H9 (cell line): Measurements from ENCODE around the gene CLDN10. TPM values are rescaled to one million over a fixed set of nuclear protein-coding genes. Genes with fewer than 3 reads are reported as not detected.

ENCODE experiments used
- DNase-seq: peaks from one replicate; pipeline ENCODE4 v3.0.0-alpha.2; 2017
- H2AFZ ChIP-seq: one replicate; pipeline ENCODE4 v1.6.1; 2013; ENCODE audit warnings: mild to moderate bottlenecking, low read length, control low read depth, moderate library complexity
- H2AK5ac ChIP-seq: 2 replicates; pipeline ENCODE4 v1.6.1; 2013; ENCODE audit warnings: low read length, control low read depth, mixed read lengths; ENCODE audit not compliant: insufficient read length
- H2BK120ac ChIP-seq: one replicate; pipeline ENCODE4 v1.6.1; 2013; ENCODE audit warnings: low read depth, mild to moderate bottlenecking, low read length, control low read depth, inconsistent platforms; ENCODE audit not compliant: poor library complexity, severe bottlenecking
- H2BK12ac ChIP-seq: 2 replicates; pipeline ENCODE4 v1.6.1; 2013; ENCODE audit warnings: low read length, control low read depth, mixed read lengths, low read depth; ENCODE audit not compliant: insufficient read length
- H2BK15ac ChIP-seq: 2 replicates; pipeline ENCODE4 v1.6.1; 2013; ENCODE audit warnings: low read depth, low read length, control low read depth
- H2BK20ac ChIP-seq: one replicate; pipeline ENCODE4 v1.6.1; 2013; ENCODE audit warnings: low read depth, mild to moderate bottlenecking, low read length, control low read depth, inconsistent platforms; ENCODE audit not compliant: poor library complexity, severe bottlenecking
- H2BK5ac ChIP-seq: 2 replicates; pipeline ENCODE4 v1.6.1; 2013; ENCODE audit warnings: low read length, control low read depth, mixed read lengths; ENCODE audit not compliant: insufficient read length
- H3K14ac ChIP-seq: 2 replicates; pipeline ENCODE4 v1.6.1; 2013; ENCODE audit warnings: low read length, control low read depth; ENCODE audit not compliant: insufficient read depth
- H3K18ac ChIP-seq: 2 replicates; pipeline ENCODE4 v1.6.1; 2013; ENCODE audit warnings: low read depth, mild to moderate bottlenecking, mixed read lengths, low read length, control low read depth; ENCODE audit not compliant: insufficient read length
- H3K23ac ChIP-seq: 2 replicates; pipeline ENCODE4 v1.6.1; 2013; ENCODE audit warnings: low read length, control low read depth, mixed read lengths, low read depth; ENCODE audit not compliant: insufficient read length
- H3K23me2 ChIP-seq: 2 replicates; pipeline ENCODE4 v1.6.1; 2013; ENCODE audit warnings: low read depth, mild to moderate bottlenecking, mixed read lengths, low read length, control low read depth; ENCODE audit not compliant: insufficient read length, poor library complexity, severe bottlenecking
- H3K27ac ChIP-seq: 2 replicates; pipeline ENCODE4 v1.5.1; 2013; ENCODE audit warnings: low read length, control low read depth, mixed read lengths, low read depth; ENCODE audit not compliant: insufficient read length
- H3K27me3 ChIP-seq: 2 replicates; pipeline ENCODE4 v1.6.1; 2013; ENCODE audit warnings: low read length, control low read depth, inconsistent platforms; ENCODE audit not compliant: insufficient read depth
- H3K4ac ChIP-seq: 2 replicates; pipeline ENCODE4 v1.6.1; 2013; ENCODE audit warnings: low read depth, mild to moderate bottlenecking, control low read depth, inconsistent platforms, low read length, moderate library complexity
- H3K4me1 ChIP-seq: 2 replicates; pipeline ENCODE4 v1.6.1; 2013; ENCODE audit warnings: low read length, control low read depth, inconsistent platforms; ENCODE audit not compliant: insufficient read depth
- H3K4me2 ChIP-seq: 2 replicates; pipeline ENCODE4 v1.6.1; 2013; ENCODE audit warnings: low read length, control low read depth, mixed read lengths; ENCODE audit not compliant: insufficient read length, insufficient read depth
- H3K56ac ChIP-seq: 2 replicates; pipeline ENCODE4 v1.6.1; 2013; ENCODE audit warnings: low read depth, mild to moderate bottlenecking, mixed read lengths, low read length, control low read depth; ENCODE audit not compliant: insufficient read length
- H3K79me1 ChIP-seq: 2 replicates; pipeline ENCODE4 v1.6.1; 2013; ENCODE audit warnings: low read depth, mild to moderate bottlenecking, moderate library complexity, low read length, control low read depth, inconsistent platforms; ENCODE audit not compliant: insufficient read depth, poor library complexity, severe bottlenecking
- H3K79me2 ChIP-seq: 2 replicates; pipeline ENCODE4 v1.6.1; 2013; ENCODE audit warnings: low read length, control low read depth, inconsistent platforms; ENCODE audit not compliant: insufficient read depth
- H3K9ac ChIP-seq: 2 replicates; pipeline ENCODE4 v1.6.1; 2013; ENCODE audit warnings: low read length, control low read depth, mixed read lengths; ENCODE audit not compliant: insufficient read length; ENCODE audit errors: extremely low read depth
- H3K9me3 ChIP-seq: one replicate; pipeline ENCODE4 v1.6.1; 2013; ENCODE audit warnings: low read depth, low read length, inconsistent platforms; ENCODE audit not compliant: control insufficient read depth
- H3T11ph ChIP-seq: one replicate; pipeline ENCODE4 v1.6.1; 2013; ENCODE audit warnings: mild to moderate bottlenecking, low read length, control low read depth, inconsistent platforms
- H4K20me1 ChIP-seq: one replicate; pipeline ENCODE4 v1.6.1; 2013; ENCODE audit not compliant: control insufficient read depth, insufficient read length, insufficient read depth
- H4K5ac ChIP-seq: 2 replicates; pipeline ENCODE4 v1.6.1; 2013; ENCODE audit warnings: low read depth, mild to moderate bottlenecking, mixed read lengths, low read length, control low read depth; ENCODE audit not compliant: insufficient read length
- H4K8ac ChIP-seq: replicated peaks from 2 replicates; pipeline ENCODE4 v1.6.1; 2013; ENCODE audit warnings: low read length, control low read depth, mixed read lengths, low read depth; ENCODE audit not compliant: insufficient read length
- H4K91ac ChIP-seq: 2 replicates; pipeline ENCODE4 v1.6.1; 2013; ENCODE audit warnings: low read depth, mild to moderate bottlenecking, moderate library complexity, mixed read lengths, low read length, control low read depth; ENCODE audit not compliant: insufficient read length
- H3K27ac Mint-ChIP-seq, 3 experiments: 2 replicates in 2 of 3; 3 replicates in 1 of 3; pipeline ENCODE4 v1.8.0; 2020 to 2021; ENCODE audit warnings: mixed read lengths in 3 of 3, mild to moderate bottlenecking in 1 of 3, moderate library complexity in 1 of 3
- H3K27me3 Mint-ChIP-seq: 2 replicates; pipeline ENCODE4 v1.8.0; 2021; ENCODE audit warnings: low read depth, mild to moderate bottlenecking, moderate library complexity, mixed read lengths
- H3K36me3 Mint-ChIP-seq, 3 experiments: 2 replicates in 2 of 3; 3 replicates in 1 of 3; pipeline ENCODE4 v1.8.0; 2020 to 2021; ENCODE audit warnings: low read depth in 3 of 3, mixed read lengths in 3 of 3; ENCODE audit not compliant: insufficient read depth in 1 of 3
- H3K4me1 Mint-ChIP-seq, 2 experiments: 2 replicates each; pipeline ENCODE4 v1.8.0; 2020; ENCODE audit warnings: mixed read lengths in 2 of 2
- H3K4me3 Mint-ChIP-seq, 2 experiments: 2 replicates in 1 of 2; 3 replicates in 1 of 2; pipeline ENCODE4 v1.8.0; 2020 to 2021; ENCODE audit warnings: mild to moderate bottlenecking in 2 of 2, mixed read lengths in 2 of 2, moderate library complexity in 1 of 2
- H3K9me3 Mint-ChIP-seq, 2 experiments: 2 replicates in 1 of 2; 3 replicates in 1 of 2; pipeline ENCODE4 v1.8.0; 2020; ENCODE audit warnings: mild to moderate bottlenecking in 2 of 2, mixed read lengths in 2 of 2, moderate library complexity in 1 of 2
- CTCF ChIP-seq: fragments of 200-600 bp; sonication (generic); conservative IDR thresholded peaks from 3 replicates; pipeline ENCODE4 v1.8.0; 2021; ENCODE audit warnings: antibody characterized with exemption, mild to moderate bottlenecking
- WGBS: extraction: QIAGEN DNeasy Blood & Tissue Kit; methylation state at CpG from one replicate; pipeline ENCODE4 v1.1.7; 2013; ENCODE audit warnings: missing lambda C conversion rate, low lambda C conversion rate, mixed read lengths; ENCODE audit not compliant: insufficient read length; ENCODE audit errors: extremely low coverage; 5-methylcytosine and 5-hydroxymethylcytosine counted together
- total RNA-seq: library from RNA; stranded (reverse); gene quantifications from 2 replicates; pipeline ENCODE4 v1.2.1, GENCODE V29; 2021

Gene CLDN10
- total RNA-seq, 1 experiment from 2014 or later = 20.7 TPM

DNA sequence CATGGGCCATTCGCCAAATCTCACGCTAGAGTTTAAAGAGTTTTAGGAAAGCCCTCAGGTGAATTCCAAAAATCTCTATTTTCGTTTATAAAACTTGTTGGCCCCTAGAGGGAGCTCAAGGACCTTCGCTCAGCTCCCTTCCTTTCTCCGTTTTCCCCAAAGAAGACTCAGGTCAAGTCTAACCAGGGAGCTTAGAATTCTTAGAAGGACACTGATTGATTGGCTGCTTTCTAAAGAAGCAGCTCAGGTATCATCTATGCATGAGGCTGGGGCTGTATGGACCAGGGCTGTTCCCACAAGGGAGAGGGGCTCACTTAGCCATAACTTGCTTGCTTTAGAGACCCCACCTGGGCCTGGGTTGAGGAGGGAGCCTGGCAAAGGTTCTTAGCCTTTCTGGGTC lies 71.5 kb downstream of the CLDN10 start:
- no peak overlapping the region for H2AFZ ChIP-seq
- no peak overlapping the region for H2BK120ac ChIP-seq
- peaks cover 6% of the 10 kb centered on the region in 2 experiments for H3K4me1 Mint-ChIP-seq
- no peaks in the 10 kb centered on the region for H3K27me3 ChIP-seq
- H3K36me3 Mint-ChIP-seq = peaks cover 53 to 76% (median 74%) of the 10 kb centered on the region in 3 experiments
- no peak overlapping the region for H3K27ac ChIP-seq
- H2BK15ac ChIP-seq = no peak overlapping the region
- H2BK5ac ChIP-seq = no peak overlapping the region
- H3K56ac ChIP-seq = no peak overlapping the region
- no peaks in the 10 kb centered on the region for H3K23me2 ChIP-seq
- peak; percentile 36 for DNase-seq
- H3K79me2 ChIP-seq = no peaks in the 10 kb centered on the region
- H3K23ac ChIP-seq = no peak overlapping the region
- H3K27ac Mint-ChIP-seq = peak overlapping the region in 2 of 3 experiments; percentile 64 to 90; a peak in 2 of 7 replicates
- no peak overlapping the region for H2BK20ac ChIP-seq
- no peak overlapping the region for H3K9ac ChIP-seq
- H3K9me3 ChIP-seq = no peaks in the 10 kb centered on the region
- H3K9me3 Mint-ChIP-seq = no peaks in the 10 kb centered on the region
- H3K4me2 ChIP-seq = no peak overlapping the region
- H2AK5ac ChIP-seq = no peak overlapping the region
- no peak overlapping the region for H4K8ac ChIP-seq
- H3K18ac ChIP-seq = no peak overlapping the region
- no peak overlapping the region for H3K4me3 Mint-ChIP-seq
- TF ChIP-seq CTCF = peak; percentile 83
- H3K4me1 ChIP-seq = no peaks in the 10 kb centered on the region
- H4K5ac ChIP-seq = no peak overlapping the region
- WGBS = no CpG with 5 or more reads among the region's 5 CpGs
- no peak overlapping the region for H4K91ac ChIP-seq
- H2BK12ac ChIP-seq = no peak overlapping the region
- no peak overlapping the region for H3T11ph ChIP-seq
- H3K79me1 ChIP-seq = no peaks in the 10 kb centered on the region
- no peak overlapping the region for H3K14ac ChIP-seq
- no peak overlapping the region for H3K4ac ChIP-seq
- no peaks in the 10 kb centered on the region for H3K27me3 Mint-ChIP-seq
- no peaks in the 10 kb centered on the region for H4K20me1 ChIP-seq
